Small intestine (tissue), 7 donors: ENCODE data around the gene RGS17. TPM values are rescaled to one million over a fixed set of nuclear protein-coding genes. Genes with fewer than 3 reads are reported as not detected.
"Not testable (repeated sequence)": the region's sequence is repeated elsewhere in the genome, so short reads cannot be mapped to it uniquely, and the experiment has no call there.

Experiments used
- DNase-seq, 2 donors: peaks; one replicate each; pipeline versions ENCODE4 v3.0.0 to v3.0.0-alpha.2; 2013
- FAIRE-seq: peaks from 2 replicates; lab custom pipeline; 2012; peaks lifted over from hg19 to GRCh38; lab: Jason Lieb, UNC
- H3K27ac ChIP-seq, 3 donors: one replicate each; pipeline ENCODE4 v1.5.1; 2013; ENCODE audit warnings: low read length in 2 of 3, mild to moderate bottlenecking in 2 of 3, control low read depth in 1 of 3, inconsistent platforms in 1 of 3, low read depth in 1 of 3, moderate library complexity in 1 of 3
- H3K27me3 ChIP-seq, 3 donors: one replicate each; pipeline ENCODE4 v1.6.1; 2013; ENCODE audit warnings: low read length in 3 of 3, inconsistent platforms in 1 of 3; ENCODE audit not compliant: control insufficient read depth in 3 of 3, insufficient read depth in 3 of 3
- H3K36me3 ChIP-seq, 3 donors: one replicate each; pipeline ENCODE4 v1.6.1; 2013; ENCODE audit warnings: low read length in 3 of 3, inconsistent platforms in 1 of 3, low read depth in 1 of 3, mild to moderate bottlenecking in 1 of 3, moderate library complexity in 1 of 3; ENCODE audit not compliant: control insufficient read depth in 3 of 3, insufficient read depth in 2 of 3
- H3K4me1 ChIP-seq, 3 donors: one replicate each; pipeline ENCODE4 v1.6.1; 2013; ENCODE audit warnings: low read length in 2 of 3, inconsistent platforms in 1 of 3, low read depth in 1 of 3, mild to moderate bottlenecking in 1 of 3, moderate library complexity in 1 of 3; ENCODE audit not compliant: control insufficient read depth in 3 of 3, insufficient read depth in 2 of 3
- H3K4me3 ChIP-seq, 3 donors: one replicate each; pipeline ENCODE4 v1.5.1; 2013; ENCODE audit warnings: low read length in 3 of 3, control low read depth in 1 of 3, inconsistent platforms in 1 of 3, low read depth in 1 of 3, mild to moderate bottlenecking in 1 of 3, moderate library complexity in 1 of 3
- H3K9me3 ChIP-seq, 2 donors: one replicate each; pipeline ENCODE4 v1.6.1; 2013; ENCODE audit warnings: low read depth in 1 of 2, low read length in 1 of 2; ENCODE audit not compliant: control insufficient read depth in 2 of 2, insufficient read depth in 1 of 2
- WGBS, 3 donors: extraction: QIAGEN DNeasy Blood & Tissue Kit; methylation state at CpG; one replicate each; pipeline ENCODE4 v1.1.7; 2013; 5-methylcytosine and 5-hydroxymethylcytosine counted together
- polyA plus RNA-seq, 4 donors: library from polyadenylated mRNA; stranded (reverse) in 3 of 4; unstranded in 1 of 4; fragments of 200-250 nt in 3 of 4; fragments of 120-200 nt in 1 of 4; gene quantifications; one replicate each; pipeline versions ENCODE4 v1.2.1 to v1.2.3, GENCODE V29; 2013
- donor health status: healthy with polysubstance abuse.
- donor health status: control.
- donor health status: control.
- donor health status: Bipolar disorder and iron deficiency.
- donor health status: healthy.

The RGS17 gene
- polyA plus RNA-seq, 4 donors: under 0.01 to 1.4 (median 0.15) TPM; not detected in 1

DNA sequence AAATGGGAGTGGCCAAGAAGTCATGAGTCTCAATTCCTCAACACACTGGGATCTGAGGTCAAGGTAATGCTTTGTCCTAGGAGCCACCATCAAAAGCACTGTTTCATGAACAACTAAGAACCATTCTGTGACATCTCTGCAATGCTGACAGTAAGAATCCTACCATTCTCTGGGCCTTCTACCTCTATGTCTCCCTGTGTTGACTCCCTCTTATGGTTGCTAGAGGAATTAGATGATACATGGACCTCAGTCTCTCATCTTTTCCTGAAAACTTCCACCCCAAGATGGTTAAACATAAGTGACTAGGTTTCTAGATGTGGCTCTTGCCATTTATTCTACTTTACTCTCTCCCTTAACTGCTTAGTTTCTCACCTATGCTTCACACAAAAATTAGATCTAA lies 137.7 kb downstream of the RGS17 start:
- H3K27me3 ChIP-seq: no peaks in the 10 kb centered on the region
- no peak for FAIRE-seq
- H3K9me3 ChIP-seq: no peaks in the 10 kb centered on the region
- H3K4me3 ChIP-seq: no peak overlapping the region
- peaks cover 0 to 10% (median 9%) of the 10 kb centered on the region in 3 donors for H3K36me3 ChIP-seq
- DNase-seq: no peak
- no peak overlapping the region for H3K27ac ChIP-seq
- H3K4me1 ChIP-seq: no peaks in the 10 kb centered on the region

- peaks cover 7 to 9% (median 8%) of the 10 kb centered on the region in 3 donors for H3K4me1 ChIP-seq
- no peak overlapping the region for H3K27ac ChIP-seq
- 76 to 86% (median 81%) methylated on average over 2 of the region's 2 CpGs for WGBS, 3 donors
- no peak overlapping the region for H3K4me3 ChIP-seq
- DNase-seq (no peak), FAIRE-seq (no peak)
- H3K36me3 ChIP-seq: peaks cover 0 to 6% (median 2%) of the 10 kb centered on the region in 3 donors
- no peaks in the 10 kb centered on the region for H3K9me3 ChIP-seq
- no peaks in the 10 kb centered on the region for H3K27me3 ChIP-seq
Observed at GRCh38 chr6:152986978-152987377, 144.1 kb downstream of the RGS17 start.

GRCh38 chr6:152985300-152985699 lies 145.8 kb downstream of the RGS17 start:
- DNase-seq, H3K4me3 ChIP-seq, H3K9me3 ChIP-seq, H3K36me3 ChIP-seq, H3K27me3 ChIP-seq, FAIRE-seq: not testable (repeated sequence)
- WGBS, 3 donors: 82 to 88% (median 86%) methylated on average over 11 of the region's 11 CpGs
- H3K4me1 ChIP-seq: peaks cover 7 to 11% (median 10%) of the 10 kb centered on the region in 3 donors
- peak overlapping the region in 1 of 3 donors; percentile 49 for H3K27ac ChIP-seq

GRCh38 chr6:152984513-152984872 lies 146.6 kb downstream of the RGS17 start:
- H3K27ac ChIP-seq: peak overlapping the region in 2 of 3 donors; percentile 45 to 89
- H3K36me3 ChIP-seq: no peaks in the 10 kb centered on the region
- H3K4me1 ChIP-seq: peaks cover 7 to 11% (median 10%) of the 10 kb centered on the region in 3 donors
- peak in 1 of 2 donors; percentile 7 for DNase-seq
- no peaks in the 10 kb centered on the region for H3K9me3 ChIP-seq
- FAIRE-seq: no peak
- peak overlapping the region in 2 of 3 donors; percentile 53 to 61 for H3K4me3 ChIP-seq
- no peaks in the 10 kb centered on the region for H3K27me3 ChIP-seq
- whole genome bisulfite sequencing, 3 donors: 3 to 9% (median 5%) methylated on average over 7 of the region's 7 CpGs

- Histone ChIP-seq H3K36me3 (no peaks in the 10 kb centered on the region), H3K9me3 (no peaks in the 10 kb centered on the region), H3K27me3 (no peaks in the 10 kb centered on the region), H3K4me1 (peaks cover 7 to 11% (median 10%) of the 10 kb centered on the region in 3 donors), H3K4me3 (peak overlapping the region; percentile 53 to 73 (median 61)), H3K27ac (peak overlapping the region; percentile 36 to 96 (median 89))
- DNase-seq (peak in 1 of 2 donors; percentile 47), FAIRE-seq (no peak)
- WGBS, 3 donors: 0% methylated on average over 38 of the region's 38 CpGs
Observed at GRCh38 chr6:152983637-152984512, 147.2 kb downstream of the RGS17 start.

DNA sequence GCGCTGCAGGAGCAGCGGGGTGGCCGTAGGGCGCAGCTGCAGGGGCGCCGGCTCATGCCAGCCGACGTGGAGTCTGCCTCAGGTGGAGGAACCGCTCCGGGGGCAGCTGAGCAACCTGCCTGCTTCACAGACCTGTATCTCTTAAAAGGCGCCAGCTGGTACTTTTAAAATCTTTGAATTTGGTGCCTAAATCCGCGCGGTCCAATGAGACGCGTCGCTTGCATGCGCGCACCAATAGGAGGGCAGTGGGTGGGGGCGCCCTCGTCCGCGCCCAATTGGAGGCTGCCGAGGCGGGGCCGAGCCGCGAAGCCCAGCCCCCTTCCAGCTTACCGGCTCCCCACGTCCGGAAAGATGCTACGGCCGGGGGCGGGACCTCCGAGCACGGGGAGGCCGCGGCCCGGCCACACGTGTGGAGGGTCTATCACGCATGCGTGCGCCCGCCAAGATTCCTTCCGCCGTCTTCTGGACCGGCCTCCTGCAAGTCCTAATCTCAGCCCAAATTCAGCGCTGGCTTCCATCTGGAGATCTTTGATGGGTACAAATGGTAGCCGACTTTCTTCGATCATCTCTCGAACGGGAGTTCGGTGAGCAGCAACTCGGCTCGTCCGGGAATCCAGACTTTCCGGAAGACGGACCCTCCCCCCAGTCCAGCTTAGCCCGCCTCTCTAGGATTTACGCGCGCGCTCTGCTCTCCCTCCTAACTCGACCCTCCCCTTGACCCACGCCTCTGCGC lies 148.0 kb downstream of the RGS17 start, which contains the start of gene FBXO5:
Gene FBXO5, minus strand, starts transcription at position 138 of the 733 bp plus-strand sequence. Its CDS starts 82 bp downstream, at position 56.
- 0% methylated on average over 66 of the region's 66 CpGs for WGBS, 3 donors
- peak within 1 kb of the TSS; percentile 53 to 73 (median 61) for H3K4me3 ChIP-seq
- H3K27ac ChIP-seq: peak within 1 kb of the TSS; percentile 36 to 96 (median 89)
- no peak for FAIRE-seq
- H3K27me3 ChIP-seq: no peaks in the 10 kb centered on the region
- no peaks in the 10 kb centered on the region for H3K9me3 ChIP-seq
- DNase-seq: peak; percentile 97 to 98
- peaks cover 0 to 3% (median 0%) of the 10 kb centered on the region in 3 donors for H3K36me3 ChIP-seq
- peaks cover 7 to 11% (median 10%) of the 10 kb centered on the region in 3 donors for H3K4me1 ChIP-seq

- 1 to 3% (median 1%) methylated on average over 51 to 71 of the region's 71 CpGs for WGBS, 3 donors
- FAIRE-seq (no peak), DNase-seq (peak in 1 of 2 donors; percentile 20)
Observed at GRCh38 chr6:152981989-152982903, 148.8 kb downstream of the RGS17 start.

More at GRCh38 chr6:152981989-152982903, 148.8 kb downstream of the RGS17 start:
- Histone ChIP-seq H3K4me3 (peak overlapping the region; percentile 53 to 61 (median 58)), H3K36me3 (peaks cover 0 to 3% (median 0%) of the 10 kb centered on the region in 3 donors), H3K4me1 (peaks cover 7 to 11% (median 10%) of the 10 kb centered on the region in 3 donors), H3K27ac (no peak overlapping the region), H3K27me3 (no peaks in the 10 kb centered on the region), H3K9me3 (no peaks in the 10 kb centered on the region)
